Activated naive CD8-positive, alpha-beta T cell treated with anti-CD3 and anti-CD28 coated beads for 36 hours (primary cell): ENCODE measurements around the gene GADD45B. TPM values are rescaled to one million over a fixed set of nuclear protein-coding genes. Genes with fewer than 3 reads are reported as not detected.
"Not testable (repeated sequence)": the region's sequence is repeated elsewhere in the genome, so short reads cannot be mapped to it uniquely, and the experiment has no call there.

Source experiments
- DNase-seq: peaks from one replicate; pipeline ENCODE4 v3.0.0; 2021
- H3K27ac Mint-ChIP-seq: one replicate; pipeline ENCODE4 v1.8.0; 2022; ENCODE audit warnings: mild to moderate bottlenecking, moderate library complexity, mixed read lengths
- H3K27me3 Mint-ChIP-seq: one replicate; pipeline ENCODE4 v1.8.0; 2022; ENCODE audit warnings: mild to moderate bottlenecking, mixed read lengths
- H3K36me3 Mint-ChIP-seq: one replicate; pipeline ENCODE4 v1.8.0; 2021; ENCODE audit warnings: mild to moderate bottlenecking, mixed read lengths
- H3K4me1 Mint-ChIP-seq: one replicate; pipeline ENCODE4 v1.8.0; 2021; ENCODE audit warnings: mixed read lengths
- H3K4me3 Mint-ChIP-seq: one replicate; pipeline ENCODE4 v1.8.0; 2022; ENCODE audit warnings: mild to moderate bottlenecking, moderate library complexity, mixed read lengths
- H3K9me3 Mint-ChIP-seq: one replicate; pipeline ENCODE4 v1.8.0; 2022; ENCODE audit warnings: mixed read lengths
- total RNA-seq, 2 experiments: library from RNA; stranded (reverse); gene quantifications; one replicate each; pipeline ENCODE4 v1.2.3, GENCODE V29; 2021

Gene GADD45B
- total RNA-seq, 2 experiments from 2014 or later = 83.0 to 97.2 TPM

DNA sequence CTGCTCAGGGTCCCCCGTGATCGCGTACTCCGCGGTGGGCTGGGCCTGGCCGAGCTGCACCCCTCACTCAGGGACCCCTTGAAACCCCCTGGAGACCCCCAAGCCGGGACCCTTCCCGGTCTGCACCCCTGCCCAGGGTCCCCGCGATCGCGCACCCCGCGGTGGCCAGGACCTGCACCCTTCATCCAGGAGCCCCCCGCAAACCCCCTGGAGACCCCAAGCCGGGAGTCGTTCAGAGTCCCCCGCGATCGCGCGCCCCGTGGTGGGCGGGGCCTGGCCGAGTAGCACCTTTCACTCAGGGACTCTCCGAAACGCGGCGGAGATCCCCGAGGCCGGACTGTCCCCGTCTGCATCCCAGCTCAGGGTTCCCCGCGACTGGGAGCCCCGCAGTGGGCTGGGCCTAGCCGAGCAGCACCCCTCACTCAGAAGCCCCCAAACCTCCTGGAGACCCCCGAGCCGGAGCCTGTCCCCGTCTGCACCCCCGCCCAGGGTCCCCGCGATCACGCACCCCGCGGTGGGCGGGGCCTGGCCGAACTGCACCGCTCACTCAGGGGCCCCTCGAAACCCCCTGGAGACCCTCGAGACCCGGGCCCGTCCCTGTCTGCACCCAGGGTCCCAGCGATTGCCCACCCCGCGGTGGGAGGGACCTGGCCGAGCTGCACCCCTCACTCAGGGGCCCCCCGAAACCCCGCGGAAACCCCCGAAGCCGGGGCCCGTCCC is 19.9 kb upstream of the GADD45B start:
- Mint-ChIP-seq H3K27ac (peak overlapping the region; percentile 88), H3K4me1 (peaks cover 17% of the 10 kb centered on the region), H3K36me3 (peaks cover 7% of the 10 kb centered on the region), H3K4me3 (peak overlapping the region; percentile 85), H3K27me3 (peaks cover under 1% of the 10 kb centered on the region), H3K9me3 (no peaks in the 10 kb centered on the region)
- peak; percentile 67 for DNase-seq

DNA sequence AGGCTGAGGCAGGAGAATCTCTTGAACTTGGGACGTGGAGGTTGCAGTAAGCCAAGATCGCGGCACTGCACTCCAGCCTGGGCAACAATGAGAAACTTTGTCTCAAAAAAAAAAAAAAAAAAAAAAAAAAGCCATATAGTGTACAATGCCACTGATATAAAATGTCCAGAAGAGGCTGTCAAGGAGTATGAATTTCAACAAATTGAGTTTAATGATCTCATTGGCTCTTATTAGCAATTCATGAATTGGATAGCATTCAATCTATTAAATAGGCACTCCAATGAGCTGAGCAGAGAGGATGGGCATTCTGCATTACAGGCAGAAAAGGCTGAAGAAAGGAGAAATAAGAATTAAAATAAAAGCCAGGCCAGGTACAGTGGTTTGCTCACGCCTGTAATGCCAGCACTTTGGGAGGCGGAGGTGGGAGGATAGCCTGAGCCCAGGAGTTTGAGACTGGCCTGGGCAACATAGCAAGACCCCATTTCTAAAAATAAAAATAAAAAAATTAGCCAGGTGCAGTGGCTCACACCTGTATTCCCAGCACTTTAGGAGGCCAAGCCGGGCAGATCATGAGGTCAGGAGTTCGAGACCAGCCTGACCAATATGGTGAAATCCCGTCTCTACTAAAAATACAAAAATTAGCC is 18.4 kb upstream of the GADD45B start:
- Mint-ChIP-seq H3K27ac (peak overlapping the region; percentile 92), H3K36me3 (peaks cover 5% of the 10 kb centered on the region), H3K9me3 (no peaks in the 10 kb centered on the region), H3K4me3 (peak overlapping the region; percentile 82), H3K4me1 (peaks cover 23% of the 10 kb centered on the region), H3K27me3 (peaks cover 4% of the 10 kb centered on the region)
- no peak for DNase-seq

DNA sequence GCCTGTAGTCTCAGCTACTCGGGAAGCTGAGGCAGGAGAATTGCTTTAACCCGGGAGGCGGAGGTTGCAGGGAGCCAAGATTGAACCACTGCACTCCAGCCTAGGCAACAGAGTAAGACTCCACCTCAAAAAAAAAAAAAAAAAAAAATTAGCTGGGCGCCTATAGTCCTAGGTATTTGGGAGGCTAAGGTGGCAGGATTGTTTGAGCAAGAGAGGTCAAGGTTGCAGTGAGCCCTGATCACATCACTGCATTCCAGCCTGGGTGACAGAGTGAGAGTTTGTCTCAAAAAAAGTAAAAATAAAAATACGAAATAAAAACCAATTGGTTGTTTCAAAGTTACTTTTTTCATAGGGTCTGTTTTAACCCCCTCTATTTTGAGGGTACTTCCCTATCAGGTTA is 17.9 kb upstream of the GADD45B start:
- H3K4me3 Mint-ChIP-seq = no peak overlapping the region
- peaks cover 5% of the 10 kb centered on the region for H3K36me3 Mint-ChIP-seq
- no peaks in the 10 kb centered on the region for H3K9me3 Mint-ChIP-seq
- no peak for DNase-seq
- H3K4me1 Mint-ChIP-seq = peaks cover 22% of the 10 kb centered on the region
- H3K27ac Mint-ChIP-seq = no peak overlapping the region
- H3K27me3 Mint-ChIP-seq = peaks cover 4% of the 10 kb centered on the region

GRCh38 chr19:2458776-2459175 is 17.2 kb upstream of the GADD45B start:
- H3K27ac Mint-ChIP-seq, H3K9me3 Mint-ChIP-seq, H3K36me3 Mint-ChIP-seq, H3K4me3 Mint-ChIP-seq, DNase-seq, H3K27me3 Mint-ChIP-seq: not testable (repeated sequence)
- H3K4me1 Mint-ChIP-seq = peaks cover 22% of the 10 kb centered on the region

DNA sequence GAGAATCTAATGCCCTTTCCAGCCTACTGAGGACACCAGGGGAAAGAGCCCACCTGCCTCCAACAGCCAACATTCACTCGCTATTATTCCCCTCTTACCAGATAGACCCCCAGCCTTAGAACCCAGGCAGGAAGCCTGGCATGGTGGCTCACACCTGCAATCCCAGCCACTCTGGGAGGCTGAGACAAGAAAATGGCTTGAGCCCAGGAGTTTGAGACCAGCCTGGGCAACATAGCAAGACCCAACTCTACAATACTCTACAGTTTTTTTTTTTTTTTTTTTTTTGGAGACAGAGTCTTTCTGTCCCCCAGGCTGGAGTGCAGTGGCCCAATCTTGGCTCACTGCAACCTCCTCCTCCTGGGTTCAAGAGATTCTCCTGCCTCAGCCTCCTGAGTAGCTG is 15.7 kb upstream of the GADD45B start:
- H3K4me3 Mint-ChIP-seq = no peak overlapping the region
- peaks cover 3% of the 10 kb centered on the region for H3K36me3 Mint-ChIP-seq
- no peak overlapping the region for H3K27ac Mint-ChIP-seq
- no peak for DNase-seq
- peaks cover 15% of the 10 kb centered on the region for H3K4me1 Mint-ChIP-seq
- H3K27me3 Mint-ChIP-seq = peaks cover 4% of the 10 kb centered on the region
- no peaks in the 10 kb centered on the region for H3K9me3 Mint-ChIP-seq

DNA sequence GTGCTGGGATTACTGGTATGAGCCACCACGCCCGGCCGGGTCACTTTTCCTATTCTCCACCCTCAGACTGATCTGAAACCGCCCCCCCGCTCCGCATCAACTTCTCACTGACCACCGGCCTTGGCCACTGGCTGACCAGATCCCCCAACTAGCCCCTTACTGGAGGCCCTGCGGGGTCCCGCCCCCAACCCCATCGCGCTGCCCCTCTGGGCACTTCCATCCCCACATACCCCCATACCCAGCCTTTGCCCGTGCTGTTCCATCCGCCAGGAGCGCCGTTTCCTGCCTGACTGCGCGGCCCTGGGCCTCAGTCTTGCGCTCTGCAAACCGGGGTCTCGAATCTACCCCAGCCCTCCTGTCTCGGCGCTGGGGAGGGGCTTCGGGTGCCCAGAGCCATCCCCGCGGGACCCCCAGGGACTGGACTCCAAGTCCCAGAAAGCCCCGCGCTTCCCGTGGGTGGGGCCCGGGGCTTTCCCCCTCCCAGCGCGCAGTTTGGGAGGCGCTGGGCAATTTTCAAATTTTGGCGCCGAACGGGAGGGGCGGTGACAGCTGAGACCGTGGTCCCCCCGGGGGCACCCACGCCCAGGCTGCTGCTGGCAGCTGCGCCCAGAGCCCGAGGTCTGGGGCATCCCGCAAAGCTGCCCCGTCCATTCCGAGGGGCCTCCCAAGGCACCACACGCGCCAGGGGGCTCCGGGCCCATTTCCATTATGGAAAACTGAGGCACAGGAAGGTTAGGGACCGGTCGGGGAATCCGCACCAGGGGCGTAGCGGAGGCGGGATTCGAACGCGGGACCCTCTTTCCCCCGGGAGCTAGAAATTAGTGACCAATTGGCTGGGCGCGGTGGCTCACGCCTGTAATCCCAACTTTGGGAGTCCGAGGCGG is 13.9 kb upstream of the GADD45B start:
- Mint-ChIP-seq H3K4me3 (peak overlapping the region; percentile 90), H3K9me3 (no peaks in the 10 kb centered on the region), H3K36me3 (peaks cover 3% of the 10 kb centered on the region)

DNA sequence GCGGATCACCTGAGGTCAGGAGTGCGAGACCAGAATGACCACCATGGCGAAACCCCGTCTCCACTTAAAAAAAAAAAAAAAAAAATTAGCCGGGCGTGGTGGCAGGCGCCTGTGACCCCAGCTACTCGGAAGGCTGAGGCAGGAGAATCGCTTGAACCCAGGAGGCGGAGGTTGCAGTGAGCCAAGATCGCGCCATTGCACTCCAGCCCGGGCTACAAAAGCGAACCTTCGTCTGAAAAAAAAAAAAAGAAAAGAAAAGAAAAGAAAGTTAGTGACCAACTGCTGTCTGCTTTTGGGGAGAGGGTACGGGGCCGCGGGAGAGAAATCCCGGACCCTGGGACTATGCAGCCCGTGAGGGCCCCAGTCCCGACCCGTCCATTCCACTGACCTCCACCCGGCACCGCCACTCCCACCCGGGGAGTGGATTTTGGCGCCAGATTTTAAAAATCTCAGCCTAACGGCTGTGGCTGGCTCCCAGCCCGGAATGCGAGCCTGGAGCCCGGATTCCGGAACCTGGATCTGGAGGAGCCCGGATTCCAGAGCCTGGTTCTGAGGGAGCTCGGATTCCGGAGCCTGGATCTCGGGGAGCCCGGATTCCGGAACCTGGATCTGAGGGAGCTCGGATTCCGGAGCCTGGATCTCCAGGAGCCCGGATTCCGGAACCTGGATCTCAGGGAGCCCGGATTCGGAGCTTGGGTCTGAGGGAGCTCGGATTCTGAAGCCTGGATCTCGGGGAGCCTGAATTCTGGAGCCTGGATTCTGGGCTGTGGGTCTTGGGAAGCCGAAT is 13.1 kb upstream of the GADD45B start:
- DNase-seq = no peak
- H3K27me3 Mint-ChIP-seq = peaks cover 4% of the 10 kb centered on the region
- peaks cover 7% of the 10 kb centered on the region for H3K4me1 Mint-ChIP-seq
- peak overlapping the region; percentile 69 for H3K27ac Mint-ChIP-seq
- H3K36me3 Mint-ChIP-seq = no peaks in the 10 kb centered on the region
- no peaks in the 10 kb centered on the region for H3K9me3 Mint-ChIP-seq
- H3K4me3 Mint-ChIP-seq = peak overlapping the region; percentile 90

More for the DNA sequence above, 13.9 kb upstream of the GADD45B start:
- peak overlapping the region; percentile 69 for H3K27ac Mint-ChIP-seq
- H3K4me1 Mint-ChIP-seq = peaks cover 12% of the 10 kb centered on the region
- peak; percentile 82 for DNase-seq
- H3K27me3 Mint-ChIP-seq = peaks cover 4% of the 10 kb centered on the region

DNA sequence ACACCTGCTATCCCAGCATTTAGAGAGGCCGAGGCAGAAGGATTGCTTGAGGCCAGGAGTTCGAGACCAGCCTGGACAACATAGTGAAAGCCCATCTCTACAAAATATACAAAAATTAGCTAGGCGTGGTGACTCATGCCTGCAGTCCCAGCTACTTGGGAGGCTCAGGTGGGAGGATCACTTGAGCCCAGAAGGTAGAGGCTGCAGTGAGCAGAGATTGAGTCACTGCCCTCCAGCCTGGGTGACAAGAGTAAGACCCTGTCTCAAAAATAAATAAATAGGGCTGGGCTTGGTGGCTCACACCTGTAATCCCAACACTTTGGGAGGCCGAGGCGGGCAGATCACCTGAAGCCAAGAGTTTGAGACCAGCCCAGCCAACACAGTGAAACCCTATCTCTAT is 12.2 kb upstream of the GADD45B start:
- not testable (repeated sequence) for H3K4me1 Mint-ChIP-seq, H3K27me3 Mint-ChIP-seq, H3K36me3 Mint-ChIP-seq, DNase-seq, H3K27ac Mint-ChIP-seq, H3K9me3 Mint-ChIP-seq, H3K4me3 Mint-ChIP-seq

DNA sequence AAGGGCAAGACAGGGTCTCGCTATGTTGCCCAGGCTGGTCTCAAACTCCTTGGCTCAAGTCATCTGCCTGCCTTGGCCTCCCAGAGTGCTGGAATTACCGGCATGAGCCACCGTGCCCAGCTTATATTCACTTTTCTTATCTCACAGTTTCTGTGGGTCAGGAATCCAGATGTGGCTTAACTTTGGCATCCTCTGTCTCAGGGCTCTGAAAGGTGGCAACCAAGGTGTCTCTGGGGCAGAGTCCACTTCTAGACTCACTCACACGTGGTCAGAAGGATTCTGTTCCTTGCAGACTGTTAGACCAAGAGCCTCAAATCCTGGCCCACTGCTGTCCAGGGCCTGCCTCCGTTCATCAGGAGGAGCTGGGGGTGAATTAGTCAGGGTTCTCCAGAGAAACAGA is 11.5 kb upstream of the GADD45B start:
- Mint-ChIP-seq H3K4me1 (peaks cover 12% of the 10 kb centered on the region), H3K36me3 (no peaks in the 10 kb centered on the region), H3K27me3 (peaks cover 4% of the 10 kb centered on the region)

DNA sequence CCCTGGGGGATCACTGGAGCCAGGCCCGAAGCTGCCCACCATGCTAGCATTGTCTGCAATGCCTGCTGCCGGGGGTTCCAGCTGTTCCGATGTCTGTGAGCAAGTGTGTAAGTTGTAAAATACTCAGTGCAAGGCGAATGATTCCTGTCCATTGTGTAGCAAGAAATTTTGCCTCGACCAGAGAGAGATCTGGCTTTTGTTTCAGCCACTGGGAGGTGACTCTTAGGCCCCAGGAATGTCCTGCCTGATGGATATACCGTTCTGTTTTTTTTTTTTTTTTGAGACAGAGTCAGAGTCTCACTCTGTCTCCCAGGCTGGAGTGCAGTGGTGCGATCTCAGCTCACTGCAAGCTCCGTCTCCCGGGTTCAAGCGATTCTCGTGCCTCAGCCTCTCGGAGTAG is 7.3 kb upstream of the GADD45B start:
- Mint-ChIP-seq H3K9me3 (no peaks in the 10 kb centered on the region), H3K27me3 (no peaks in the 10 kb centered on the region), H3K27ac (no peak overlapping the region), H3K36me3 (no peaks in the 10 kb centered on the region), H3K4me1 (peaks cover 11% of the 10 kb centered on the region), H3K4me3 (no peak overlapping the region)
- no peak for DNase-seq

More for the DNA sequence above, 11.5 kb upstream of the GADD45B start:
- H3K9me3 Mint-ChIP-seq = no peaks in the 10 kb centered on the region
- no peak overlapping the region for H3K4me3 Mint-ChIP-seq
- H3K27ac Mint-ChIP-seq = no peak overlapping the region
- DNase-seq = no peak

GRCh38 chr19:2469102-2469914 is 6.6 kb upstream of the GADD45B start:
- peaks cover 11% of the 10 kb centered on the region for H3K4me1 Mint-ChIP-seq
- DNase-seq = peak; percentile 59
- no peaks in the 10 kb centered on the region for H3K27me3 Mint-ChIP-seq
- no peaks in the 10 kb centered on the region for H3K36me3 Mint-ChIP-seq
- no peaks in the 10 kb centered on the region for H3K9me3 Mint-ChIP-seq
- H3K27ac Mint-ChIP-seq = peak overlapping the region; percentile 20
- H3K4me3 Mint-ChIP-seq = no peak overlapping the region

DNA sequence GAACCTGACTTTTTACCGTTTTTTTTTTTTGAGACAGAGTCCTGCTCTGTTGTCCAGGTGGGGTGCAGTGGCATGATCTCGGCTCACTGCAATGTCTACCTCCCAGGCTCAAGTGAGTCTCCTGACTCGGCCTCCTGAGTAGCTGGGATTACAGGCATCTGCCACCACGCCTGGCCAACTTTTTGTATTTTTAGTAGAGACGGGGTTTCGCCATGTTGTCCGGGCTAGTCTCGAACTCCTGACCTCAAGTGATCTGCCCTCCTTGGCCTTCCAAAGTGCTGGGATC is 6.1 kb upstream of the GADD45B start:
- not testable (repeated sequence) for H3K4me3 Mint-ChIP-seq, H3K36me3 Mint-ChIP-seq, H3K27me3 Mint-ChIP-seq, H3K9me3 Mint-ChIP-seq, DNase-seq
- Mint-ChIP-seq H3K4me1 (peaks cover 12% of the 10 kb centered on the region), H3K27ac (peak overlapping the region; percentile 20)

- peaks cover 29% of the 10 kb centered on the region for H3K36me3 Mint-ChIP-seq
- H3K4me1 Mint-ChIP-seq = peaks cover 24% of the 10 kb centered on the region
- peak overlapping the region; percentile 100 for H3K4me3 Mint-ChIP-seq
- peak overlapping the region; percentile 98 for H3K27ac Mint-ChIP-seq
- no peaks in the 10 kb centered on the region for H3K9me3 Mint-ChIP-seq
- DNase-seq = peak; percentile 98
- H3K27me3 Mint-ChIP-seq = peaks cover 3% of the 10 kb centered on the region
Measured at GRCh38 chr19:2474232-2475017, 1.5 kb upstream of the GADD45B start.
